Activated naive CD4-positive, alpha-beta T cell (primary cell): ENCODE results near the gene TPCN2.
"Not testable (repeated sequence)": the region's sequence is repeated elsewhere in the genome, so short reads cannot be mapped to it uniquely, and the experiment has no call there.

Experiments
- DNase-seq, 4 experiments: peaks; one replicate each; lab custom pipeline; 2025; lab: John Stamatoyannopoulos, UW

The TPCN2 gene

GRCh38 chr11:69076129-69076791 lies 27.5 kb downstream of the TPCN2 start:
- no peak for DNase-seq

- not testable (repeated sequence) for DNase-seq
Observed at GRCh38 chr11:69076977-69077376, 28.2 kb downstream of the TPCN2 start.

GRCh38 chr11:69078508-69078907 lies 29.8 kb downstream of the TPCN2 start:
- DNase-seq = no peak

GRCh38 chr11:69078930-69079605 lies 30.3 kb downstream of the TPCN2 start:
- DNase-seq = no peak

GRCh38 chr11:69079661-69080256 lies 31.0 kb downstream of the TPCN2 start:
- no peak for DNase-seq

- DNase-seq = no peak
Observed at GRCh38 chr11:69080257-69080995, 31.7 kb downstream of the TPCN2 start.

- DNase-seq = no peak
Observed at GRCh38 chr11:69081180-69081579, 32.4 kb downstream of the TPCN2 start.

- DNase-seq = no peak
Observed at GRCh38 chr11:69083531-69084247, 35.0 kb downstream of the TPCN2 start.

- no peak for DNase-seq
Observed at GRCh38 chr11:69084371-69084770, 35.6 kb downstream of the TPCN2 start.

GRCh38 chr11:69085490-69086095 lies 36.9 kb downstream of the TPCN2 start:
- DNase-seq = no peak

- no peak for DNase-seq
Observed at GRCh38 chr11:69086152-69087132, 37.7 kb downstream of the TPCN2 start.

- no peak for DNase-seq
Observed at GRCh38 chr11:69087133-69087524, 38.4 kb downstream of the TPCN2 start.

- no peak for DNase-seq
Observed at GRCh38 chr11:69087811-69088210, 39.1 kb downstream of the TPCN2 start.

- DNase-seq = peak in 1 of 4 experiments; percentile 16
Observed at GRCh38 chr11:69088676-69089146, 40.0 kb downstream of the TPCN2 start.

- DNase-seq = no peak
Observed at GRCh38 chr11:69089258-69089657, 40.5 kb downstream of the TPCN2 start.

- DNase-seq = no peak
Observed at GRCh38 chr11:69091638-69092165, 43.0 kb downstream of the TPCN2 start.

GRCh38 chr11:69092263-69092662 lies 43.5 kb downstream of the TPCN2 start:
- DNase-seq = no peak

- DNase-seq = no peak
Observed at GRCh38 chr11:69093106-69093505, 44.4 kb downstream of the TPCN2 start.

- DNase-seq = no peak
Observed at GRCh38 chr11:69094111-69094914, 45.6 kb downstream of the TPCN2 start.
